Stomach (tissue), 9 donors: ENCODE measurements around the gene TIMM17A. TPM values are rescaled to one million over a fixed set of nuclear protein-coding genes. Genes with fewer than 3 reads are reported as not detected.
A peak's percentile ranks its signal among the peaks of the same experiment; 100 is the strongest.

Source experiments
- DNase-seq, 2 donors: peaks; one replicate each; pipeline versions ENCODE4 v3.0.0 to v3.0.0-alpha.2; 2013 to 2019
- H3K27ac ChIP-seq, 5 donors: fragments of 200-600 bp in 4 of 5; sonication (generic) in 4 of 5; one replicate each; pipeline ENCODE4 v1.5.1; 2013 to 2019; ENCODE audit warnings: mild to moderate bottlenecking in 1 of 5, moderate library complexity in 1 of 5
- H3K27me3 ChIP-seq, 3 donors: fragments of 200-600 bp; sonication (generic); one replicate each; pipeline ENCODE4 v1.5.1; 2017 to 2019; ENCODE audit warnings: mixed run types in 1 of 3
- H3K36me3 ChIP-seq, 4 donors: fragments of 200-600 bp; sonication (generic); 1 replicate in 3 of 4; 2 replicates in 1 of 4; pipeline ENCODE4 v1.5.1; 2016 to 2019
- H3K4me1 ChIP-seq, 4 donors: fragments of 200-600 bp; sonication (generic); one replicate each; pipeline ENCODE4 v1.5.1; 2016 to 2019
- H3K4me3 ChIP-seq, 4 donors: fragments of 200-600 bp; sonication (generic) in 3 of 4; one replicate each; pipeline ENCODE4 v1.5.1; 2016 to 2019; ENCODE audit warnings: mild to moderate bottlenecking in 1 of 4
- H3K9me3 ChIP-seq, 4 donors: fragments of 200-600 bp; sonication (generic); one replicate each; pipeline ENCODE4 v1.5.1; 2016 to 2019
- EP300 ChIP-seq: sonication (generic); formaldehyde crosslinking; IDR thresholded peaks from one replicate; pipeline ENCODE4 v1.6.1; 2017; ENCODE audit warnings: antibody characterized with exemption
- POLR2A ChIP-seq, 4 donors: fragments of 450-650 bp; IDR thresholded peaks; one replicate each; pipeline ENCODE4 v1.6.1; 2016; ENCODE audit warnings: antibody characterized with exemption in 4 of 4, control low read depth in 2 of 4, mild to moderate bottlenecking in 1 of 4, moderate library complexity in 1 of 4
- POLR2AphosphoS5 ChIP-seq, 3 donors: sonication (generic); formaldehyde crosslinking; IDR thresholded peaks; one replicate each; pipeline ENCODE4 v1.6.1; 2016; ENCODE audit warnings: antibody characterized with exemption in 3 of 3
- WGBS, 5 donors: extraction: QIAGEN DNeasy Blood & Tissue Kit in 3 of 5; methylation state at CpG; one replicate each; pipeline versions ENCODE4 v1.1.5 to v1.1.7; 2013 to 2018; 5-methylcytosine and 5-hydroxymethylcytosine counted together
- intact Hi-C: fragments of 100-400 bp; cut with DNase I; formaldehyde crosslinking; loops from one replicate; pipeline ENCODE4 v1.15.1; 2023; ENCODE audit warnings: low total_unique reads
- polyA plus RNA-seq, 3 donors: library from polyadenylated mRNA; stranded (reverse); fragments of 200-250 nt; gene quantifications; one replicate each; pipeline ENCODE4 v1.2.3, GENCODE V29; 2013
- total RNA-seq, 5 donors: library from RNA; depleted of rRNA; stranded (reverse); fragments of >200 nt; gene quantifications; one replicate each; pipeline versions ENCODE4 v1.1.0 to v1.2.3, GENCODE V29; 2014 to 2016
- TF ChIP-seq, protein P1 (sequence below), 7 experiments: fragments of 450-650 bp in 4 of 7; fragments of 200-600 bp in 3 of 7; sonication (generic) in 3 of 7; IDR thresholded peaks; one replicate each; pipeline ENCODE4 v1.5.1; 2016 to 2019; ENCODE audit warnings: antibody characterized with exemption in 7 of 7, control low read depth in 2 of 7, mild to moderate bottlenecking in 1 of 7
- donor health status: healthy with polysubstance abuse.
- donor health status: Bipolar disorder and iron deficiency.
- donor health status: healthy.

TIMM17A gene
- total and polyA plus RNA-seq, 8 donors = 3.2 to 48.8 (median 29.5) TPM

DNA sequence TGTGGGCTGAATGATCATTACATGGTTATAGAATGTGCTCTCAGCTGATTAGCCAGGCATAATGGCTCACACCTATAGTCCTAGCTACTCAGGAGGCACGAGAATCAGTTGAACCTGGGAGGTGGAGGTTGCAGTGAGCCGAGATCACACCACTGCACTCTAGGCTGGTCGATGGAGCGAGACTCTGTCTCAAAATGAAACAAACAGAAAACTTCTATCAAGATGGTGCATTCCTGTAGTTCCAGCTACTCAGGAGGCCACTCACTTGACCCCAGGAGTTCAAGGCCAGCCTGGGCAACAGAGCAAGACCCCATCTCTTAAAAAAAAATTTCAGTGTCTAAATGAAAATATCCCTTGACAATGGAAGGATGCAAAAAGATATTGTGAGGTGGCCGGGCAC, 10.9 kb downstream of the TIMM17A start:
- Histone ChIP-seq H3K36me3 (peaks cover 55 to 99% (median 97%) of the 10 kb centered on the region in 4 donors), H3K4me1 (peaks cover 0 to 12% (median 0%) of the 10 kb centered on the region in 4 donors), H3K9me3 (no peaks in the 10 kb centered on the region), H3K4me3 (no peak overlapping the region), H3K27me3 (no peaks in the 10 kb centered on the region), H3K27ac (no peak overlapping the region)
- DNase-seq = no peak
- intact Hi-C loops = no loop called here
- 88 to 94% (median 90%) methylated on average over 5 of the region's 5 CpGs for WGBS, 5 donors
- TF ChIP-seq, protein P1, sequence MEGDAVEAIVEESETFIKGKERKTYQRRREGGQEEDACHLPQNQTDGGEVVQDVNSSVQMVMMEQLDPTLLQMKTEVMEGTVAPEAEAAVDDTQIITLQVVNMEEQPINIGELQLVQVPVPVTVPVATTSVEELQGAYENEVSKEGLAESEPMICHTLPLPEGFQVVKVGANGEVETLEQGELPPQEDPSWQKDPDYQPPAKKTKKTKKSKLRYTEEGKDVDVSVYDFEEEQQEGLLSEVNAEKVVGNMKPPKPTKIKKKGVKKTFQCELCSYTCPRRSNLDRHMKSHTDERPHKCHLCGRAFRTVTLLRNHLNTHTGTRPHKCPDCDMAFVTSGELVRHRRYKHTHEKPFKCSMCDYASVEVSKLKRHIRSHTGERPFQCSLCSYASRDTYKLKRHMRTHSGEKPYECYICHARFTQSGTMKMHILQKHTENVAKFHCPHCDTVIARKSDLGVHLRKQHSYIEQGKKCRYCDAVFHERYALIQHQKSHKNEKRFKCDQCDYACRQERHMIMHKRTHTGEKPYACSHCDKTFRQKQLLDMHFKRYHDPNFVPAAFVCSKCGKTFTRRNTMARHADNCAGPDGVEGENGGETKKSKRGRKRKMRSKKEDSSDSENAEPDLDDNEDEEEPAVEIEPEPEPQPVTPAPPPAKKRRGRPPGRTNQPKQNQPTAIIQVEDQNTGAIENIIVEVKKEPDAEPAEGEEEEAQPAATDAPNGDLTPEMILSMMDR (IDR thresholded peaks at IDR 0.05) = no peak
- TF ChIP-seq EP300 (no peak), POLR2A (IDR thresholded peaks at IDR 0.05) (no peak), POLR2AphosphoS5 (IDR thresholded peaks at IDR 0.05) (no peak)

DNA sequence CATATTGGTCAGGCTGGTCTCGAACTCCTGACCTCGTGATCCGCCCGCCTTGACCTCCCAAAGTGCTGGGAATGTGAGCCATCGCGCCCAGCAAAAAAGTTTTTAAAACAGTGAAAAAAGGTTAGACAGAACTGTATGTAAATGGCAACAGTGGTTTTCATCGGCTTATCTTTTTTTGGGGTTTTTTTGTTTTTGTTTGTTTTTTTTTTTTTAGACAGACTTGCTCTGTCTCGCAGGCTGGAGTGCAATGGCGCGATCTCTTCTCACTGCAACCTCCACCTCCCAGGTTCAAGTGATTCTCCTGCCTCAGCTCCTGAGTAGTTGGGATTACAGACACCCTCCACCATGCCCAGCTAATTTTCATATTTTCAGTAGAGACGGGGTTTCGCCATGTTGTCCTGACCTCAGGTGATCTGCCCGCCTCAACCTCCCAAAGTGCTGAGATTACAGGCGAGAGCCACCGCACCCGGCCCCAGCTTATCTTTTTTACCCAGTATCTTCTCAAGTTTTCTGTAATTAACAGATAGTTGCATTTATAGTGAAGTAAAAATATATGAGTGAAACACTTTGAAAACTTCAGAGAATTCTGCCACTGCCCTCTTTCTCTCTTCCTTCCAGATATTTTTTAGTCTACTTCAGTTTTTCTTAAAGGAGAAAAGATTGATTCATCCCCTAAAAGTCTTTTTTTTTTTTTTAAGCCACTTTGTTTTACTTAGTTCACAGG, 13.1 kb downstream of the TIMM17A start:
- 85 to 89% (median 86%) methylated on average over 16 of the region's 16 CpGs for WGBS, 5 donors
- TF ChIP-seq EP300 = no peak
- no peak for TF ChIP-seq POLR2AphosphoS5 (IDR thresholded peaks at IDR 0.05)
- no peak for TF ChIP-seq POLR2A (IDR thresholded peaks at IDR 0.05)
- TF ChIP-seq, protein P1 (IDR thresholded peaks at IDR 0.05) = no peak
- H3K36me3 ChIP-seq = peaks cover 43 to 78% (median 75%) of the 10 kb centered on the region in 4 donors

DNA sequence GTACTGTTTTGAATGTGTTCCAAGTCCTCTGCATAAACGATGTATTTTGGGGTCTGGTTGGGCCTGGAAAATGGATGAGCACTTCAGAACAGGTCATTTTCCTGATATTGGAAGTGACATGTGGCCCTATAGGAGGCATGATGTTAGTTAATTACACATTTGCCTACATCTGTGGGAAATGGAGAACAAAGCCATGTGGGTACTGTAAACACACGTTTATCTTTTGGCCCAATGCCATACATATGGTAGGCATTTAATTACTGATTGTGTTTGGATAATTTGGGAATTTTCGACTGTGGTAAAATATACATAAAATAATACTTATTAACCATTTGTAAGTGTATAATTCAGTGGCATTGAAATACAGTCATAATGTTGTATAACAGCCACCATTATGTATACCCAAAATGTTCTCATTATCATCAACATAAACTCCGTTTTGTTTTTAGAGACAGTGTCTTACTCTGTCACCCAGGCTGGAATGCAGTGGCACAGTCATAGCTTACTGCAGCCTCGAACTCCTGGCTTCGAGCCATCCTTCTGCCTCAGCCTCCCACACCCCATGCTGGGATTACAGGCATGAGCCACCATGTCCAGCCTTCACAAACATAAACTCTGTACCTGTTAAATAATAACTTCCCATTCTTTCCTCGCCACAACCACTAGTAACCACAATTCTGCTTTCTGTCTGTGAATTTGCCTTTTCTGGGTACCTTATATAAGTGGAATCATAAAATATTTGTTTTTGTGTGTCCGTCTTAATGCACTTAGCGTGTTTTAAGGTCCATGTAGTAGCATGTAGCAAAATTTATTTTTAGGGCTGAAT, 15.2 kb downstream of the TIMM17A start:
- Histone ChIP-seq H3K9me3 (no peaks in the 10 kb centered on the region), H3K4me3 (no peak overlapping the region), H3K36me3 (peaks cover 32 to 57% (median 54%) of the 10 kb centered on the region in 4 donors), H3K27ac (no peak overlapping the region), H3K4me1 (peaks cover 0 to 23% (median 7%) of the 10 kb centered on the region in 4 donors), H3K27me3 (no peaks in the 10 kb centered on the region)
- TF ChIP-seq, protein P1 (IDR thresholded peaks at IDR 0.05) = no peak
- no peak for TF ChIP-seq EP300
- TF ChIP-seq POLR2AphosphoS5 (IDR thresholded peaks at IDR 0.05) = no peak
- TF ChIP-seq POLR2A (IDR thresholded peaks at IDR 0.05) = no peak
- no peak for DNase-seq
- WGBS, 5 donors = 47 to 56% (median 51%) methylated on average over 9 of the region's 9 CpGs
- intact Hi-C loops = no loop called here

More for the DNA sequence above, 13.1 kb downstream of the TIMM17A start:
- Histone ChIP-seq H3K27ac (no peak overlapping the region), H3K27me3 (no peaks in the 10 kb centered on the region), H3K4me1 (peaks cover 0 to 23% (median 7%) of the 10 kb centered on the region in 4 donors), H3K4me3 (no peak overlapping the region), H3K9me3 (no peaks in the 10 kb centered on the region)
- DNase-seq = no peak
- intact Hi-C loops = no loop called here

DNA sequence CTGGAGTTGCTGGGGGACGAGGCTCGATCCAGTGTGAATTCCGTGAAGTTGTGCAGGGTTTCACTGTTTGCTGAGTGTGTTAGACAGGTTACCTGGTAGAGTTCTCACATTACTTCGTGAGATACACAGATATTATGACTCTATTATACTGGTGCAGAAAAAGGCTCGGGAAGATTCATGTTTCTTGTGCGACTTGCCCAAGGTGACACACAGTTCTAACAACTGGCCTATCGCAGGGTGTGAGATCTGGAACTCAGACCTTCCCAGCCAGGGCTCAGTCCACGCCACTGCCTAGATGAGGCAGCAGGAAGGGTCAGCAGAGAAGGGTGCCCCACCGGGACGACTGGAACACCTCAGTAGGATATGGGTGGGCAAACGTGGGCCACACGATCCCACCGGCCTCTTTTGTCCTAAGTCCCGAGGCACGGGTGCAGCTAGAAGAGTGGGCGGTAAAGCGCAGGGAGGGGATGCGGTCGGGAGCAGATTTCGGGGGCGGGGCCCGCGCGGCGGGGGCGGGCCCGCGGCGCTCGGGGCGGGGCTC, 26.8 kb downstream of the TIMM17A start:
- 4 to 13% (median 9%) methylated on average over 15 to 31 of the region's 31 CpGs for WGBS, 5 donors
- no peaks in the 10 kb centered on the region for H3K27me3 ChIP-seq
- peak in 1 of 2 donors; percentile 81 for DNase-seq
- H3K36me3 ChIP-seq = peaks cover 0 to 5% (median 0%) of the 10 kb centered on the region in 4 donors
- intact Hi-C loops = no loop called here
- H3K27ac ChIP-seq = peak overlapping the region; percentile 87 to 97 (median 93)
- no peaks in the 10 kb centered on the region for H3K9me3 ChIP-seq
- H3K4me3 ChIP-seq = peak overlapping the region; percentile 69 to 97 (median 94)
- H3K4me1 ChIP-seq = peaks cover 9 to 32% (median 24%) of the 10 kb centered on the region in 4 donors
- TF ChIP-seq POLR2A (IDR thresholded peaks at IDR 0.05) (no peak), POLR2AphosphoS5 (IDR thresholded peaks at IDR 0.05) (no peak), EP300 (no peak)
- TF ChIP-seq, protein P1 (IDR thresholded peaks at IDR 0.05) = no peak
